GM04503 (cell line): Measurements from ENCODE around the gene ZNF462.

Experiments used
- DNase-seq: peaks from one replicate; pipeline ENCODE4 v3.0.0-alpha.2; 2012; ENCODE audit warnings: low read depth

Gene ZNF462

GRCh38 chr9:106929471-106930177 is 66.7 kb downstream of the ZNF462 start:
- DNase-seq: no peak

GRCh38 chr9:106930477-106930876 is 67.5 kb downstream of the ZNF462 start:
- no peak for DNase-seq

GRCh38 chr9:106931466-106931865 is 68.5 kb downstream of the ZNF462 start:
- no peak for DNase-seq

- DNase-seq: no peak
Observed at GRCh38 chr9:106932178-106932577, 69.2 kb downstream of the ZNF462 start.

DNA sequence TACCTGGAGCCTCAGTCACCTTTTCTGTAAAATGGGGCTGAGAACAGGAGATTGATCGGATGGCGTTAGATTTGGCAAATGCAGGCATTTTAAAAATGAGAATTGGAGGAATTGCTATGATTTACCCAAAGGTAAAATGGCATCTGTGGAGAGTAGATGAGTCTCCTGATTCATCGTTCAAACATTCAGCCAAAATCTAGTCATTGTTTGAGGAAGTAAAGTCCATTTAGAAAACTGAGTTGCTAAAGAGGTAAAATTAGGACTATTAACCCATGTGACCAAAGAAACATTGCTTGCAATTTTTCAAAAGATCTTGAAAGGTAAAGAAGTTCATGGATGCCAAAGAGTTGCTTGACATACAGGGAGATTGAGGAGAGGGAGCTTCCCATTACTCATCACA is 69.7 kb downstream of the ZNF462 start:
- no peak for DNase-seq

- DNase-seq: no peak
Observed at GRCh38 chr9:106933470-106933869, 70.5 kb downstream of the ZNF462 start.

- DNase-seq: no peak
Observed at GRCh38 chr9:106934442-106935238, 71.7 kb downstream of the ZNF462 start.

DNA sequence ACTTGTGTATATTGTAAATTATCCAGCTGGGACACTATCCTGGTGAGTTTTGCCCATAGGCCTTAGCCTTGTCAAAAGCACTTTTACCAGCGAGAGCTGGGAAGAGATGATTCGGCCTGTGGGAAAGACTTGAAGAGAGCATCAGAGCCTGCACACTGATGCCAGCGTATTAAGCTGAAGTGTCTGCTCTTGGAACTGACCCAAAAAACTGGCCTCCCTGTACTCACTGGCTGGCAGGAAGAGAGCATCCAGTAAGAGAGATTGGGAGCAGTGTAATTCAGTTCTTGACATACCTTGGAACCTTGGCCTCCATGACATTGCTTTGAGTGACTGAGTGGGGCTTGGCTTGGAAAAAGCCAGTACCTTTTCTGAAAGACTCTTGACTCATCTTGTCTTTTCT is 73.7 kb downstream of the ZNF462 start:
- DNase-seq: no peak

DNA sequence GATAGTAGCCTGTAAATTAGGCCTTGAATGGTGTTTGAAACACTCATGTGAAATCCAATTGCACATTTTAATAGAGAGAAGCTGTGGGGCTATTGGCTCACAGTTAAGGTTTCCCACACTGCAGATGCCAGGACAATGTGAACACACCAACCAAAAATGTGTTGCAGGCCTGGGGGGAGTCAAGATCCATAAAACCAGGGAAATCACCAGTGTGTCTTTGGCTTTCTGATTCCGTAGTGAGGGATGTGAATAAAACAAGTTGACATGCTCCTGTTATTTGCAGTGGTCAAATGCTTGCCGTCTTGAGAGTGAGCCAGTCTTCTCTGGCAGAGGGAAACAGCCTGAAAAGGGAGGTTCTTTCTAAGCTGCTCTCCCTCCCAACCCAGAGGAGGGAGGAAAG is 79.0 kb downstream of the ZNF462 start:
- DNase-seq: no peak

- DNase-seq: no peak
Observed at GRCh38 chr9:106945727-106946660, 83.0 kb downstream of the ZNF462 start.

- no peak for DNase-seq
Observed at GRCh38 chr9:106947106-106947900, 84.3 kb downstream of the ZNF462 start.

DNA sequence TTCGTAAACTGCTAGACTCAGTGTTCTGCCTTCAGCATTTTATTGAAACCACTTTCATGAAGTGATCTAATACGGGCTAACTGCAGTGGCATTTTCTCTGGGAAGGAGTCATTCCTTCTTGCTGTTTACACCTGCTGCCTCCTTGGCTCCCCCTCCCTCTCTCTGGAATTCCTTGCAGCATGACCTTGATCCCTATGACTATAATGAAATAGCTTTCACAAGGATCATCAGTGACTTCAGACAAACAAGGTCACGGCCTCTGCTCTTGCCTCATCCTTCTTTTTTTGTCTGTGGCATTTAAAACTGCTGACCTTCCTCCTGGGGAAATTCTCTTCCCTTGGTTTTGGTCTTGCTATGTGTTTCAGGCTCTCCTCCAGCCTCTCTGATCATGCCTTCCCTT is 90.2 kb downstream of the ZNF462 start:
- peak; percentile 35 for DNase-seq

DNA sequence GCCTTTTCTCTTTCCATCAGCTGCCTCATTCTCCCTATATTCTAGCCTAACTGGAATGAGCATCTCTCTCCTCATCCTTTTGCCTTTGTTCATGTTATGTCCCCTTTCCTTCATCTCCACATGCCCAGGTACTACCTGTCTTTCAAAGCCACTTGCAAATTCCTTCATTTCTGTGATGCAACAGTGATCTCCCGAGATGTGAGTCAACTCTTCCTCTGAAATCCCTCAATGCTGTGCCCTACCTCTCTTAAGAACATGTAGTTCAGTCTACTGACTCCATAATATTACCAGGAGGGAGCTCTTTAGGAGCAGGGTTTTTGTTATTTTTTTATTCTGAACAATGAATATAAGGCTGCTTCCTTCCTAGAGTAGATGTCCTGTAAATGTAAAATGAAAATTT is 91.6 kb downstream of the ZNF462 start:
- no peak for DNase-seq

GRCh38 chr9:106954974-106955850 is 92.2 kb downstream of the ZNF462 start:
- DNase-seq: no peak

GRCh38 chr9:106956971-106957370 is 94.0 kb downstream of the ZNF462 start:
- peak; percentile 60 for DNase-seq

DNA sequence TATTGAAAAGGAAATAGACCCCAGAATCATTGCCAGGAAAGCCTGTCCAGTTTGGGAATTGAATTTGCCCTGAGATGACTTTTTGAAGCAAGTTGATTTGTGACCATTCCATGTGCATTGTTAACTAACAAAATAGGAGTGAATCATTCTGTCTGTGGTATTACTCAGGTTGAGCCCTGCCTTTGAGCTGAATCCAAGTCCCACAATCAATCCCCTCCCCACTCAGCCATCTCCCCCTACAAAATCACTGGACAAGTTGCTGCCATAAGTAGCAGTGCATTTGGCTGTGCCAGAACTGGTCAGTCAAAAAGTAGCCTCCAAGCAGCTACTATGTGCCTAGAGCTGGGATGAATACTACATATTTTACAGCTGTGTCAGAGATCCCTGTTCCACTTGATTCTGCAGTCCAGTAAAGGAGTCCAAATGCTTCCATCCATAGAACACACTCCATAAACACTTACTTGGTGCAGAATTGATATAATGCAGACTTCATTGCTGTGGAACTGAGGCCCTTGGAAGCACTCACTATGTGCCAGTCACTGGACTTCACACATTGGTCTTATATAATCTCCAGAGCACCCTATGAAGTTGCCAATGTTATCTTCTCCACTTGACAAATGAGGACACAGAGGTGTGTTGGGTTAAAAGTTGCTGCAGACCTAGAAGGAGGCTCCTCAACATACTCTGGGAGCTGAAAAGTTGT is 96.1 kb downstream of the ZNF462 start:
- no peak for DNase-seq

GRCh38 chr9:106960258-106960657 is 97.3 kb downstream of the ZNF462 start:
- DNase-seq: no peak

DNA sequence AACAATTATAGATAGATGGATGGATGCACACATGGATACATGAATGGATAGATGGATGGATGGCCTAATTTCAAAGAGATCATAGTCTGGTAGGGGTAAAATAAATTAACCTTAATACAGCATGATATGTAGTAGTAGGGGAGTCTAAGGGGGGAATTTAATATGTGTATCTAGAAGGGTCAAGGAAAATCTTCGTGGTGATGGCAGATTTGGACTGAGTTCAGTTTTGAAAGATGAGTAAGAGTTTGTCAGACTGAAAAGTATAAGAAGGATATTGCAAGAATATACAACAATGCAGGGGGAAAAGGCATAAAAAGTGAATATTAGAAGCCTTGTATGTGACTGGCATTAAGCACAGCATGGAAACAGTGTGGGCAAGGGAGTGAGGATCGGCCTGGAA is 98.7 kb downstream of the ZNF462 start:
- no peak for DNase-seq

DNA sequence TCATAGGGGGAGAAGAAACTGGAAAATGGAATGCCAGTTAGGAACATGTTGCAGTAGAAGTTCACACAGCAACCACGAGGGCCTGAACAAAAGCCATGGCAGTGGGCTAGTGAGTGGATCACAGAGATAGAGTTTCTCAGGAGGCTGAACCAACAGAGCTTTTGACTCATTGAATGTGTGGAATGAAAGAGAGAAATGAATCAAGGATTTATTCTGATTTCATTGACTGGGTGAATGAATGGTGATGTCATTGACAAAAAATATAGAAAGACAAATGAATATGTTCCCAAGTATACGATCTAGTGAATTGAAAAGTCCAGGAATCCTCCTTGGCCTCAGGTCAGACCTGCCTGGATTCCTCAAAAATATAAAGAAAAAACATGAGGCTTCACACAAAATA is 99.2 kb downstream of the ZNF462 start:
- DNase-seq: no peak
